Measurements from ENCODE around the gene CDK10.
"Not testable (repeated sequence)": the region's sequence is repeated elsewhere in the genome, so short reads cannot be mapped to it uniquely, and the experiment has no call there.

Gene CDK10

GRCh38 chr16:89656435-89657121 lies 29.9 kb upstream of the CDK10 start:
- DNase-seq (ENCODE audit: low read depth) = no peak
- TF ChIP-seq CTCF (conservative IDR thresholded peaks at IDR 0.05; ENCODE audit: low read length) = no peak
- H3K4me3 ChIP-seq (ENCODE audit: low read length) = peak overlapping the region; percentile 95

- peak; percentile 80 for DNase-seq (ENCODE audit: low read depth)
- peak within 1 kb of the TSS; percentile 95 for H3K4me3 ChIP-seq (ENCODE audit: low read length)
- TF ChIP-seq CTCF (conservative IDR thresholded peaks at IDR 0.05; ENCODE audit: low read length) = no peak
Observed at GRCh38 chr16:89657442-89658220, 28.9 kb upstream of the CDK10 start, which contains the start of the genes CHMP1A and SPATA33. Gene CHMP1A (minus strand): TSS chr16:89657708. CDS start chr16:89657588, 120 bp downstream. Gene SPATA33 (plus strand): TSS chr16:89657836. CDS start chr16:89657912, 76 bp downstream.

- no peak for TF ChIP-seq CTCF (conservative IDR thresholded peaks at IDR 0.05; ENCODE audit: low read length)
- no peak for DNase-seq (ENCODE audit: low read depth)
- H3K4me3 ChIP-seq (ENCODE audit: low read length) = peak overlapping the region; percentile 95
Observed at GRCh38 chr16:89658221-89658879, 28.1 kb upstream of the CDK10 start.

- DNase-seq (ENCODE audit: low read depth) = no peak
- TF ChIP-seq CTCF (conservative IDR thresholded peaks at IDR 0.05; ENCODE audit: low read length) = no peak
- no peak overlapping the region for H3K4me3 ChIP-seq (ENCODE audit: low read length)
Observed at GRCh38 chr16:89660146-89660545, 26.3 kb upstream of the CDK10 start.

- no peak for TF ChIP-seq CTCF (conservative IDR thresholded peaks at IDR 0.05; ENCODE audit: low read length)
- no peak overlapping the region for H3K4me3 ChIP-seq (ENCODE audit: low read length)
- no peak for DNase-seq (ENCODE audit: low read depth)
Observed at GRCh38 chr16:89661215-89661614, 25.3 kb upstream of the CDK10 start.

GRCh38 chr16:89664238-89664637 lies 22.3 kb upstream of the CDK10 start:
- DNase-seq (ENCODE audit: low read depth); H3K4me3 ChIP-seq (ENCODE audit: low read length): not testable (repeated sequence)

- DNase-seq (ENCODE audit: low read depth) = peak; percentile 47
- H3K4me3 ChIP-seq (ENCODE audit: low read length) = not testable (repeated sequence)
- peak; percentile 46 for TF ChIP-seq CTCF (conservative IDR thresholded peaks at IDR 0.05; ENCODE audit: low read length)
Observed at GRCh38 chr16:89667000-89667399, 19.5 kb upstream of the CDK10 start.
